GM18502 (cell line): ENCODE measurements around the gene NIPAL1.

Experiments
- ATAC-seq: cut with Tn5 transposase; IDR thresholded peaks from one replicate; pipeline ENCODE4 v1.9.1; 2021; ENCODE audit warnings: mild to moderate bottlenecking; ENCODE audit not compliant: unreplicated experiment, poor library complexity

The NIPAL1 gene

GRCh38 chr4:48024522-48024921, 8.0 kb downstream of the NIPAL1 start:
- no peak for ATAC-seq

GRCh38 chr4:48025005-48025404, 8.4 kb downstream of the NIPAL1 start:
- no peak for ATAC-seq

GRCh38 chr4:48027653-48028052, 11.1 kb downstream of the NIPAL1 start:
- ATAC-seq: peak; percentile 87

- ATAC-seq: peak; percentile 70
These were observed 12.1 kb downstream of the NIPAL1 start for GRCh38 chr4:48028696-48029095.

GRCh38 chr4:48030470-48030869, 13.9 kb downstream of the NIPAL1 start:
- no peak for ATAC-seq

GRCh38 chr4:48031802-48032525, 15.4 kb downstream of the NIPAL1 start:
- no peak for ATAC-seq

- ATAC-seq: no peak
These were observed 16.1 kb downstream of the NIPAL1 start for GRCh38 chr4:48032721-48033120.

- no peak for ATAC-seq
These were observed 16.8 kb downstream of the NIPAL1 start for GRCh38 chr4:48033412-48033811.

- ATAC-seq: peak; percentile 36
These were observed 17.3 kb downstream of the NIPAL1 start for GRCh38 chr4:48033825-48034413.

- no peak for ATAC-seq
These were observed 19.4 kb downstream of the NIPAL1 start for GRCh38 chr4:48035952-48036351.

GRCh38 chr4:48037117-48037462, 20.5 kb downstream of the NIPAL1 start:
- no peak for ATAC-seq

GRCh38 chr4:48038666-48039065, 22.1 kb downstream of the NIPAL1 start:
- no peak for ATAC-seq

GRCh38 chr4:48039561-48039960, 23.0 kb downstream of the NIPAL1 start:
- ATAC-seq: no peak

- ATAC-seq: no peak
These were observed 25.1 kb downstream of the NIPAL1 start for GRCh38 chr4:48041535-48042137.

- ATAC-seq: no peak
These were observed 26.4 kb downstream of the NIPAL1 start for GRCh38 chr4:48042979-48043461.

- no peak for ATAC-seq
These were observed 26.9 kb downstream of the NIPAL1 start for GRCh38 chr4:48043504-48043903.

GRCh38 chr4:48044298-48044697, 27.7 kb downstream of the NIPAL1 start:
- no peak for ATAC-seq

GRCh38 chr4:48046059-48046458, 29.5 kb downstream of the NIPAL1 start:
- ATAC-seq: no peak

GRCh38 chr4:48047421-48047844, 30.9 kb downstream of the NIPAL1 start:
- peak; percentile 97 for ATAC-seq

- peak; percentile 18 for ATAC-seq
These were observed 31.3 kb downstream of the NIPAL1 start for GRCh38 chr4:48047896-48048295.

GRCh38 chr4:48049483-48049882, 32.9 kb downstream of the NIPAL1 start:
- no peak for ATAC-seq

GRCh38 chr4:48051078-48051477, 34.5 kb downstream of the NIPAL1 start:
- no peak for ATAC-seq
